ENCODE results near the gene FBN3. TPM values are rescaled to one million over a fixed set of nuclear protein-coding genes. Genes with fewer than 3 reads are reported as not detected.

FBN3 gene
- total RNA-seq, 1 donor from 2014 or later, result 63.7 TPM

GRCh38 chr19:8045872-8046568 lies 103.4 kb downstream of the FBN3 start:
- DNase-seq (ENCODE audit: extremely low spot score, unreplicated experiment), result no peak
- Mint-ChIP-seq H3K4me1 (ENCODE audit: unreplicated experiment) (peaks cover 4% of the 10 kb centered on the region), H3K36me3 (no peaks in the 10 kb centered on the region), H3K4me3 (no peak overlapping the region), H3K27me3 (peaks cover 7% of the 10 kb centered on the region), H3K9me3 (no peaks in the 10 kb centered on the region), H3K27ac (no peak overlapping the region)
- TF ChIP-seq CTCF (conservative IDR thresholded peaks at IDR 0.05), result no peak

GRCh38 chr19:8044018-8044417 lies 105.4 kb downstream of the FBN3 start:
- no peak for TF ChIP-seq CTCF (conservative IDR thresholded peaks at IDR 0.05)
- H3K4me1 Mint-ChIP-seq (ENCODE audit: unreplicated experiment), result peaks cover 4% of the 10 kb centered on the region
- no peak overlapping the region for H3K27ac Mint-ChIP-seq
- no peak overlapping the region for H3K4me3 Mint-ChIP-seq
- peaks cover 7% of the 10 kb centered on the region for H3K27me3 Mint-ChIP-seq
- no peaks in the 10 kb centered on the region for H3K9me3 Mint-ChIP-seq
- no peaks in the 10 kb centered on the region for H3K36me3 Mint-ChIP-seq
- no peak for DNase-seq (ENCODE audit: extremely low spot score, unreplicated experiment)

- Mint-ChIP-seq H3K27ac (no peak overlapping the region), H3K9me3 (no peaks in the 10 kb centered on the region), H3K36me3 (no peaks in the 10 kb centered on the region), H3K4me1 (ENCODE audit: unreplicated experiment) (peaks cover 4% of the 10 kb centered on the region), H3K4me3 (no peak overlapping the region), H3K27me3 (peaks cover 7% of the 10 kb centered on the region)
- no peak for TF ChIP-seq CTCF (conservative IDR thresholded peaks at IDR 0.05)
- DNase-seq (ENCODE audit: extremely low spot score, unreplicated experiment), result no peak
Measured at GRCh38 chr19:8042900-8043299, 106.5 kb downstream of the FBN3 start.

GRCh38 chr19:8041531-8041931 lies 107.9 kb downstream of the FBN3 start:
- no peak for TF ChIP-seq CTCF (conservative IDR thresholded peaks at IDR 0.05)
- Mint-ChIP-seq H3K9me3 (no peaks in the 10 kb centered on the region), H3K4me1 (ENCODE audit: unreplicated experiment) (peaks cover 1% of the 10 kb centered on the region), H3K27ac (no peak overlapping the region), H3K36me3 (no peaks in the 10 kb centered on the region), H3K27me3 (peaks cover 8% of the 10 kb centered on the region), H3K4me3 (no peak overlapping the region)
- DNase-seq (ENCODE audit: extremely low spot score, unreplicated experiment), result no peak

GRCh38 chr19:8039231-8039630 lies 110.2 kb downstream of the FBN3 start:
- no peak for TF ChIP-seq CTCF (conservative IDR thresholded peaks at IDR 0.05)
- Mint-ChIP-seq H3K9me3 (no peaks in the 10 kb centered on the region), H3K4me3 (no peak overlapping the region), H3K36me3 (no peaks in the 10 kb centered on the region), H3K4me1 (ENCODE audit: unreplicated experiment) (peaks cover 8% of the 10 kb centered on the region), H3K27me3 (peaks cover 8% of the 10 kb centered on the region), H3K27ac (no peak overlapping the region)
- DNase-seq (ENCODE audit: extremely low spot score, unreplicated experiment), result no peak

Measured in type B pancreatic cell (in vitro differentiated cells).